NCI-H748 (cell line): ENCODE results near the gene KRTAP10-8.
"Not testable (repeated sequence)": the region's sequence is repeated elsewhere in the genome, so short reads cannot be mapped to it uniquely, and the experiment has no call there.

Source experiments
- DNase-seq: peaks from one replicate; lab custom pipeline; 2025; ENCODE audit not compliant: unreplicated experiment; lab: John Stamatoyannopoulos, UW

The KRTAP10-8 gene

GRCh38 chr21:44612029-44612486 is at the start of gene KRTAP10-8:
Gene KRTAP10-8 (plus strand): TSS chr21:44612079. CDS start chr21:44612101, 22 bp downstream.
- no peak for DNase-seq

GRCh38 chr21:44564099-44564498 is 47.8 kb upstream of the KRTAP10-8 start:
- DNase-seq, result no peak

GRCh38 chr21:44564886-44565598 is 46.8 kb upstream of the KRTAP10-8 start:
- no peak for DNase-seq

GRCh38 chr21:44566403-44566802 is 45.5 kb upstream of the KRTAP10-8 start:
- no peak for DNase-seq

- DNase-seq, result no peak
Measured at GRCh38 chr21:44567481-44568171, 44.3 kb upstream of the KRTAP10-8 start.

GRCh38 chr21:44568261-44568660 is 43.6 kb upstream of the KRTAP10-8 start:
- no peak for DNase-seq

GRCh38 chr21:44568667-44569556 is 43.0 kb upstream of the KRTAP10-8 start:
- peak; percentile 62 for DNase-seq

GRCh38 chr21:44569861-44570517 is 41.9 kb upstream of the KRTAP10-8 start:
- DNase-seq, result no peak

- no peak for DNase-seq
Measured at GRCh38 chr21:44571296-44571695, 40.6 kb upstream of the KRTAP10-8 start.

GRCh38 chr21:44571844-44572782 is 39.8 kb upstream of the KRTAP10-8 start:
- DNase-seq, result no peak

GRCh38 chr21:44572959-44573583 is 38.8 kb upstream of the KRTAP10-8 start:
- DNase-seq, result no peak

GRCh38 chr21:44573630-44574456 is 38.0 kb upstream of the KRTAP10-8 start, which contains the start of gene KRTAP10-4:
Gene KRTAP10-4 (plus strand): TSS chr21:44573729. CDS start chr21:44573759, 30 bp downstream.
- DNase-seq, result not testable (repeated sequence)

GRCh38 chr21:44574457-44575306 is 37.2 kb upstream of the KRTAP10-8 start:
- peak; percentile 79 for DNase-seq

- no peak for DNase-seq
Measured at GRCh38 chr21:44575307-44576024, 36.4 kb upstream of the KRTAP10-8 start.

GRCh38 chr21:44576025-44576420 is 35.9 kb upstream of the KRTAP10-8 start:
- DNase-seq, result no peak

GRCh38 chr21:44578371-44579055 is 33.4 kb upstream of the KRTAP10-8 start:
- no peak for DNase-seq
